Fibroblast of skin of back (primary cell): ENCODE results near the gene BOLA1. TPM values are rescaled to one million over a fixed set of nuclear protein-coding genes. Genes with fewer than 3 reads are reported as not detected.
"Not testable (repeated sequence)": the region's sequence is repeated elsewhere in the genome, so short reads cannot be mapped to it uniquely, and the experiment has no call there.

ENCODE experiments used
- DNase-seq: peaks from one replicate; pipeline ENCODE4 v3.0.0-alpha.2; 2013
- polyA plus RNA-seq, 2 experiments: library from polyadenylated mRNA; unstranded; fragments of 120-200 nt; gene quantifications; one replicate each; pipeline ENCODE4 v1.2.1, GENCODE V29; 2013; ENCODE audit not compliant: insufficient read length in 2 of 2

BOLA1 gene
- polyA plus RNA-seq (2013, experiment 1 of 2; ENCODE audit: insufficient read length): 10.6 TPM
- polyA plus RNA-seq (2013, experiment 2 of 2; ENCODE audit: insufficient read length): 9.9 TPM

- peak; percentile 95 for DNase-seq
These were observed at the start of gene BOLA1 for GRCh38 chr1:149899460-149900284. BOLA1 (plus strand) TSS chr1:149899568; CDS start chr1:149900060, 492 bp downstream.

- DNase-seq: no peak
These were observed 49.4 kb upstream of the BOLA1 start for GRCh38 chr1:149849947-149850360.

DNA sequence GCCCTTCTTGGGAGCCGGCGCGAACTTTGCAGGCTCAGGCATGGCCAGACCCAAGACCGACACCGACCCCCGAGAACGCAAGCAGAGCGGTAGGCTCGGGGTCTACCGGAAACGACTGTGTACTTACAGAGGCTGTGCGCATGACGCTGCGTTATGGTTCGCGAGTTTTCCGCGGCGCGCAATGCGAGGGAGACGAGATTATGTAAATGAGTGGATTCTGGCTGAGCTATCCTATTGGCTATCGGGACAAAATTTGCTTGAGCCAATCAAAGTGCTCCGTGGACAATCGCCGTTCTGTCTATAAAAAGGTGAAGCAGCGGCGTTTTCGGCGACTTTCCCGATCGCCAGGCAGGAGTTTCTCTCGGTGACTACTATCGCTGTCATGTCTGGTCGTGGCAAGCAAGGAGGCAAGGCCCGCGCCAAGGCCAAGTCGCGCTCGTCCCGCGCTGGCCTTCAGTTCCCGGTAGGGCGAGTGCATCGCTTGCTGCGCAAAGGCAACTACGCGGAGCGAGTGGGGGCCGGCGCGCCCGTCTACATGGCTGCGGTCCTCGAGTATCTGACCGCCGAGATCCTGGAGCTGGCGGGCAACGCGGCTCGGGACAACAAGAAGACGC lies 48.5 kb upstream of the BOLA1 start:
- not testable (repeated sequence) for DNase-seq

GRCh38 chr1:149851585-149852213 lies 47.7 kb upstream of the BOLA1 start:
- DNase-seq: not testable (repeated sequence)

DNA sequence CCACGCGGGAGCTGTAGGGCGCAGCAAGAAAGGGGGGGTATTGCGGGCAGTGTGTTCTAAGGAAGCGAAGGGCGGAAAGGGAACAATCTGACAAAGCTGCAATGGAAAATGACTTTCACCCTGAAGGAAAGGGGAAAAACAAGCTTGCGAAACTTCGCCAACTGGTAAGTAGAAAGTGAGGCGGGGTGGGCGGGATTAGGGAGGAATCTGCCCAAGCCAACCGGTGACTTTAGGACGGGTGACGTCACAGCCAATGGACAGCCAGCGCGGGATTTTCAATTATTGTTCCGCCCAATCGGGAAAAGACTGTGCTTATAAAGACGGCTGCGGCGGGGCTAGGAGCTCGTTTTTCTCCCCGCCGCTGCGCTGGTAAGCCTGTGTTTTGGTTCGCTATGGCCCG lies 47.1 kb upstream of the BOLA1 start:
- not testable (repeated sequence) for DNase-seq

DNA sequence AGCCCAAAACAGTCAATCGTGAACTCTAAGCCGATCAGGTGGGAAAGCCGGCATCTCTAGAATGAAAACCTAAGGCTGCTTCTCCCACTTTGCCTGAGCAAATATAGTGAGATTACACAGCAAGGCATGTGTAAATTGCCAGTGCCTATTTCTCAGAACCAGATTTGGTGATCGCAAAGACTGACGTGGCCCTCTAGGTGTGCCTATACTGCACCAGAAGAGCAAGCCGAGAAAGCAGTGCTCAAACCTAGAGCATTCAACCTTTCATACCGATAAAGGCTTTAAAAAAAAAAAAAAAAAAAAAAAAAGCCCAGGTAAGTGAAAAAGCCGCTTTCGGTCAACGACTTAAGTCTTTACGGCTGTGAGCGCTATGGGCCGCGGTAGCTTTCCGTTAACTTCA lies 39.1 kb upstream of the BOLA1 start:
- not testable (repeated sequence) for DNase-seq

GRCh38 chr1:149860684-149861496 lies 38.5 kb upstream of the BOLA1 start:
- DNase-seq: not testable (repeated sequence)

DNA sequence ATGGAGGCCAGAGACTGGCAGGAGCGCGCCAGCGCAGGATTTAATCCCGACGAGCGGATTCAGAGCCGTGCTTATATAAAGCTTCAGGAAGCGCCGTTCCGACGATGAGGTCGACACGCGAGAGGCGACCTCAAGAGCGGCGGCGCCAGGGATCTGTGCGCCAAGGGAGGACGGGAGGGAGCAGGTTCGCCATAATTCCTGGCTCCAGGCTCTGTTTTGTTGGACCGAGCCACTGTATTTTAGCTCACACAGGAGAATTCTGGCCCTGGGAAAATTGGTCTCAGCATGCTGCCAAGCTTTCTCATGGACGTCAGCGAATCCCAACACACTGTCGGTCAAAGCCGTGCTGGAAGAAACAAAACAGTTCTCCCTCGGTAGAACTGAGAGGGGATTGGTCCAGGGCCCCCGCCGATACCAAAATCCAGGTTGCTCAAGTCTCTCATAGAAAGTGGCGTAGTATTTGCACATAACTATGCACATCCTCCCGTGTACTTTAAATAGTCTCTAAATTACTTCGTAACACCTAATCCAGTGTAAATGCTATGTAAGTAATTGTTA lies 37.8 kb upstream of the BOLA1 start:
- DNase-seq: not testable (repeated sequence)

DNA sequence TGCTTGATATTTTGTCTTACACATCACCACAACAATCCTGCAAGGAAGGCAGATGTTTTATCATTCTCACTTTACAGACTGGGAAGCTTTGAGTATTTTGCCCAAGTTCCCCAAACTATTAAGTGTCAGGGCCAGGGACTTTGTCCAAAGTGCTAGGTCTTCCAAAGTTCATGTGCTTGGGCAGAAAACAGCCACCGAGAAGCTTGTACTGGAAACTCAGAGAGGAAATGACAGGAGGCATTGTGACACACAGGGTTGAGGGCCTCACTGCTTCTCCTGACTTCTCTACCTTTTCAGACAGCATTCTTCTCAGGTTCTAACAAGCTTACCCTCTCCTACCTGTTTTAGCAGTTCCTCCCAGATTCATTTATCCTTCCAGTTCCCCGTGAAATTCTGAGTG lies 32.5 kb upstream of the BOLA1 start:
- DNase-seq: not testable (repeated sequence)

DNA sequence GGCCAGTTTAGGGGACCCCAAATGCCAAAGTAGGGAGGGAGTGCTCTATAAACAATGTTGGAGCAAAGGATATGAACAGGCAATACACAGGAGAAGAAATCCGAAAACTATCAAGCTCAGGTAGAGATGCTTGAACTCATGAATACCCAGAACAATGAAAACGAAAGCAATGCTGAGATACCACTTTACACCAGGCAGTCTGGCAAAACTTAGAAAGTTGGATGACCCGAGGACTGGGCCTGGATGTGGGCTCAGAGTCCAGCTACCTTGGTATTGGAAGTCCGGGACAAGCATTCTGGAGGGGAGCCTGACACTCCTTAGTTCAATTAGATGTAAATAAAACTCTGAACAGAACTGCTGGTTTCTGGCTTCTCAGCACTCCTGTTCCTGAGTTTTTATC lies 26.3 kb upstream of the BOLA1 start:
- not testable (repeated sequence) for DNase-seq

GRCh38 chr1:149877211-149877946 lies 22.0 kb upstream of the BOLA1 start:
- DNase-seq: no peak

GRCh38 chr1:149879556-149879955 lies 19.8 kb upstream of the BOLA1 start:
- DNase-seq: no peak

- DNase-seq: no peak
These were observed 17.5 kb upstream of the BOLA1 start for GRCh38 chr1:149881876-149882275.

GRCh38 chr1:149883598-149884247 lies 15.6 kb upstream of the BOLA1 start:
- no peak for DNase-seq

GRCh38 chr1:149884433-149885338 lies 14.7 kb upstream of the BOLA1 start:
- peak; percentile 46 for DNase-seq

DNA sequence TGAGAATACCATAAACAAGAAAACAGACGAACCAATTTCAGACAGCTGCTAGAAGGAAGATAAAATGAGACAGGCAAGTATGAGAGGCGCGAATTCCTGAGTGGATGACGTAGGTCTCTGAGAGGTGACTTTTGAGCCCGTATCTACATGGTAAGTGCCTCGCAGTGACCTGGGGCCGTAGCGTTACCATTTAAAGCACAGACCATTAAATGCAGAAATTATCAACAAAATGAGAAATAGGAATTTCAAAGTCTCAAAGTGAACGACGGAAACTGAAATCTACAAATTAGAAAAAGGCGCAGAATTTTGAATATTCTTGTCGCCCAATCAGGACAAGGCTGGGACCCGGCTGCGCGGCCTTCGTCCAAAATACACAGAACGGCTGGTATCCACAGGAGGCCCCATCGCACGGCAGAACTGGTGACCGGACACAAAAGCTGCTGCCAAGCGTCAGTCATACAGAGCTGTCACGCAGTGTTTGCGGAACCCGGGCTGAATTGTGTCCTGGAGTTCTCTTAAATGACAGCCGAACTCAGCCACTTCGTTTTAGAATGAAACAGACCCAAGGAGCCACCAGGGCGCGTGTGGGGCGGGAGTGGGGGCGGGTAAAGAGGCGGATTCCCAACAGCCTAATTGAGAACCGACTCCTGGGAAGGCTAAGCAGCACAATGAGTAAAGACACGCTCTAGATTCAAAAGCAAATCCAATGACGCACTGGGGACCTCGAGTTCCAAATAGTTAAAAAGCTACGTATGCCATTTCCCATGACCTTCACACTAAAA lies 13.8 kb upstream of the BOLA1 start:
- peak; percentile 95 for DNase-seq

DNA sequence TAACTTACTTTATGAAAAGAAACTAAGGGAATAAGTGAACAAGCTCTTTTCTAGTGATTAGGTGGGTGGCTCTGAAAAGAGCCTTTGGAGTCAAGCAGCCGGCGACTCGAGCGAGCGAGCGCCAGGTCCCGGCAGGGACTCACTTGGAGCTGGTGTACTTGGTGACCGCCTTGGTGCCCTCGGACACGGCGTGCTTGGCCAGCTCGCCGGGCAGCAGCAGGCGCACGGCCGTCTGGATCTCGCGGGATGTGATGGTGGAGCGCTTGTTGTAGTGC lies 13.3 kb upstream of the BOLA1 start:
- DNase-seq: peak; percentile 28

DNA sequence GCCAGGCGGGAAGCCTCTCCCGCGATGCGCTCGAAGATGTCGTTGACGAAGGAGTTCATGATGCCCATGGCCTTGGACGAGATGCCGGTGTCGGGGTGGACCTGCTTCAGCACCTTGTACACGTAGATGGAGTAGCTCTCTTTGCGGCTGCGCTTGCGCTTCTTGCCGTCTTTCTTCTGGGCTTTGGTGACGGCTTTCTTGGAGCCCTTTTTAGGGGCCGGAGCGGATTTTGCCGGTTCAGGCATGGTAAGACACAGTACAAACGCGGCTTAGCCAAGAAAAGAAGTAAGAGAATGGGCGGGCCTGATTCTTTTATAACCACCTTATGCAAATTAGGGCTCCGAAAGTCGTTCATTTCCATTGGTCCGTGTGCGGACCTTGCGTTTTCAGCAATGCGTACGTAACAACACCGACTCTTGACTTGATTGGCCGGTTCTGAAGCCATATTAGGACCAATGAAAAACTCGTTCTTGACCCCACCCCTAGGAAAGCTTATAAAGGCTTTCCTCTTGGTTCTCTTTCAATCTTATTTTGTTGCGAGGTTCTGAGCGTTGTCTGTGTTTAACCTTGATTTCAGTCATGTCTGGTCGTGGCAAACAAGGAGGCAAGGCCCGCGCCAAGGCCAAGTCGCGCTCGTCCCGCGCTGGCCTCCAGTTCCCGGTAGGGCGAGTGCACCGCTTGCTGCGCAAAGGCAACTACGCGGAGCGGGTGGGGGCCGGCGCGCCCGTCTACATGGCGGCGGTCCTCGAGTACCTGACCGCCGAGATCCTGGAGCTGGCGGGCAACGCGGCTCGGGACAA lies 12.8 kb upstream of the BOLA1 start:
- peak; percentile 99 for DNase-seq

GRCh38 chr1:149887196-149887455 lies 12.2 kb upstream of the BOLA1 start:
- not testable (repeated sequence) for DNase-seq
